Loucy (cell line): ENCODE measurements around the gene GGA1.

Source experiments
- H2AFZ ChIP-seq: fragments of 200-600 bp; sonication (generic); 2 replicates; pipeline ENCODE4 v1.6.0; 2016; ENCODE audit warnings: antibody characterized with exemption, mild to moderate bottlenecking, low read length, moderate library complexity
- H3F3A ChIP-seq: fragments of 200-600 bp; 2 replicates; pipeline ENCODE4 v1.6.0; 2016; ENCODE audit warnings: antibody characterized with exemption, low read depth, mild to moderate bottlenecking
- H3K27me3 ChIP-seq: fragments of 200-600 bp; sonication (generic); 2 replicates; pipeline ENCODE4 v1.6.1; 2014; ENCODE audit warnings: low read length, mild to moderate bottlenecking; ENCODE audit not compliant: insufficient read depth, poor library complexity, severe bottlenecking
- H3K36me3 ChIP-seq: fragments of 200-600 bp; sonication (generic); 2 replicates; pipeline ENCODE4 v1.6.1; 2016; ENCODE audit warnings: low read length; ENCODE audit not compliant: insufficient read depth
- H3K4me1 ChIP-seq: fragments of 200-600 bp; sonication (generic); 2 replicates; pipeline ENCODE4 v1.5.1; 2014; ENCODE audit warnings: low read length, mild to moderate bottlenecking; ENCODE audit not compliant: insufficient read depth, poor library complexity, severe bottlenecking
- H3K4me2 ChIP-seq: fragments of 200-600 bp; sonication (generic); 2 replicates; pipeline ENCODE4 v1.6.0; 2014; ENCODE audit warnings: antibody characterized with exemption, low read length, low read depth, mild to moderate bottlenecking; ENCODE audit not compliant: poor library complexity, severe bottlenecking
- H3K4me3 ChIP-seq: fragments of 200-600 bp; sonication (generic); 2 replicates; pipeline ENCODE4 v1.5.1; 2014; ENCODE audit warnings: low read length, mild to moderate bottlenecking, mixed read lengths; ENCODE audit not compliant: poor library complexity, severe bottlenecking
- H3K79me2 ChIP-seq: fragments of 200-600 bp; sonication (generic); 2 replicates; pipeline ENCODE4 v1.6.1; 2014; ENCODE audit warnings: low read length; ENCODE audit not compliant: insufficient read depth
- H3K9ac ChIP-seq: fragments of 200-600 bp; sonication (generic); 2 replicates; pipeline ENCODE4 v1.6.0; 2014; ENCODE audit warnings: mild to moderate bottlenecking, low read depth, low read length, moderate library complexity; ENCODE audit not compliant: poor library complexity, severe bottlenecking
- H3K9me2 ChIP-seq: fragments of 200-600 bp; sonication (generic); replicated peaks from 2 replicates; pipeline ENCODE4 v1.6.1; 2016; ENCODE audit warnings: low read depth, low read length, mixed read lengths
- H3K9me3 ChIP-seq: fragments of 200-600 bp; sonication (generic); 2 replicates; pipeline ENCODE4 v1.6.1; 2014; ENCODE audit warnings: mild to moderate bottlenecking, antibody characterized with exemption, low read length, low read depth; ENCODE audit not compliant: insufficient read depth
- H4K20me1 ChIP-seq: fragments of 200-600 bp; sonication (generic); 2 replicates; pipeline ENCODE4 v1.6.0; 2014; ENCODE audit warnings: antibody characterized with exemption, low read length, mild to moderate bottlenecking; ENCODE audit not compliant: insufficient read depth, poor library complexity, severe bottlenecking
- EZH2phosphoT487 ChIP-seq: fragments of 200-600 bp; IDR thresholded peaks from 2 replicates; pipeline ENCODE4 v1.6.1; 2018; ENCODE audit warnings: antibody characterized with exemption, mild to moderate bottlenecking, moderate library complexity, borderline replicate concordance
- TF ChIP-seq, protein P1 (sequence below): fragments of 200-600 bp; sonication (generic); conservative IDR thresholded peaks from 2 replicates; pipeline ENCODE4 v1.5.1; 2014; ENCODE audit warnings: mild to moderate bottlenecking, antibody characterized with exemption, low read length

The GGA1 gene

DNA sequence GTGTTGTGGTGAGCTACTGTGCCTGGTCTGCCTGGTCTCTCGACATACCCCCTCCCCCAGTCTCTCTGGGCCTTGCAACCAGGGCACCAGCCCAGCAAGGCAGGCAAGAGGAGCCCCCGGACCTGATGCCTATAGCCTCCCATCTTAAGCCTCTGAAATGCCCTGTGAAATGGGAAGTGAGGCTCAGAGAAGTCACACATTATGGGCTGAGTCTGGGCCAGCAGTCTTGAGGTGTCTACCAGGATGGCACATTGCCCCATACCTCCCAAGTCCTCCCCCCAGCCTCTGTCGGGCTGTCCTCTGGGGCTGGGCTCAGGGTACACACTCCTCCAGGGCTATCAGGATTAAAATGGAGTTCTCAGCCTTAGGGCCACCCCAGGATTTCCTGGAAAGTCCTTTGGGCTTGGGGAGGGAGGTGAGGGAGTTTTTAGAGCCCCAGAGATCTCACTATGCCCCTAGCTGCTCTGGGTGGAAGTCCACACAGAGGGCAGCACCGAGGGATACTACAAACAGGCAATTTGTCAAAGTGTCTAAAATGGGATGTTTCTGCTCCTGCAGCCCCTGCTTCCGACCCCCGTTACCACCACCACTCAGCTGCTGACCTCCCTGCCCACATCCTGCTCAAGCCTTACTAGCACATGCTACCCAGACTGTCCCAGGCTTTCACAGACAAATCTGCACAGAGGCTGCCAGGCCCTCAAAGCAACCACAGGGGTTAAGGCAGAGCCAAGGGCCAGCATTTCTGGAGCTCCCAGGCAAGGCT is 27.7 kb downstream of the GGA1 start:
- H3K9me2 ChIP-seq, result no peaks in the 10 kb centered on the region

DNA sequence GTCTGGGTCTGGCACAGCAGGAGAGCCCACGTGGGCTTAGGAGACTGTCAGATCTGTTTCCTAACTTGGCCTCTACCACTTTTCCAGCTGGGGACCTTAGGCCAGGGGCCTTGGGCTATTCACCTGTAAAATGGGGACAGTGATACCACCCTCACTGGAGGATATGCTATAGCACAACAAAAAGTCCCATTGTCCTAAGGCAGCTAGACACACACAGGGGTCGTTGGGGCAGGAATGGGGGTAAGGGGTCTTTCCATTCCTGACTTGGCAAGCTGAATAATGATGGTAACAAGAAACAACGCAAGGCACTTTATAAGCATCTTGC is 28.3 kb downstream of the GGA1 start:
- Histone ChIP-seq H3K4me3 (peak overlapping the region; percentile 52), H3K9me3 (no peaks in the 10 kb centered on the region), H2AFZ (no peak overlapping the region), H3K36me3 (no peaks in the 10 kb centered on the region), H3K79me2 (peaks cover 30% of the 10 kb centered on the region), H4K20me1 (peaks cover 16% of the 10 kb centered on the region), H3F3A (peaks cover 16% of the 10 kb centered on the region), H3K4me2 (peak overlapping the region; percentile 98), H3K27me3 (no peaks in the 10 kb centered on the region), H3K9me2 (no peaks in the 10 kb centered on the region), H3K9ac (peak overlapping the region; percentile 94), H3K4me1 (peaks cover 83% of the 10 kb centered on the region)
- TF ChIP-seq EZH2phosphoT487, result no peak
- TF ChIP-seq, protein P1, sequence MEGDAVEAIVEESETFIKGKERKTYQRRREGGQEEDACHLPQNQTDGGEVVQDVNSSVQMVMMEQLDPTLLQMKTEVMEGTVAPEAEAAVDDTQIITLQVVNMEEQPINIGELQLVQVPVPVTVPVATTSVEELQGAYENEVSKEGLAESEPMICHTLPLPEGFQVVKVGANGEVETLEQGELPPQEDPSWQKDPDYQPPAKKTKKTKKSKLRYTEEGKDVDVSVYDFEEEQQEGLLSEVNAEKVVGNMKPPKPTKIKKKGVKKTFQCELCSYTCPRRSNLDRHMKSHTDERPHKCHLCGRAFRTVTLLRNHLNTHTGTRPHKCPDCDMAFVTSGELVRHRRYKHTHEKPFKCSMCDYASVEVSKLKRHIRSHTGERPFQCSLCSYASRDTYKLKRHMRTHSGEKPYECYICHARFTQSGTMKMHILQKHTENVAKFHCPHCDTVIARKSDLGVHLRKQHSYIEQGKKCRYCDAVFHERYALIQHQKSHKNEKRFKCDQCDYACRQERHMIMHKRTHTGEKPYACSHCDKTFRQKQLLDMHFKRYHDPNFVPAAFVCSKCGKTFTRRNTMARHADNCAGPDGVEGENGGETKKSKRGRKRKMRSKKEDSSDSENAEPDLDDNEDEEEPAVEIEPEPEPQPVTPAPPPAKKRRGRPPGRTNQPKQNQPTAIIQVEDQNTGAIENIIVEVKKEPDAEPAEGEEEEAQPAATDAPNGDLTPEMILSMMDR, result no peak

More for the DNA sequence above, 27.7 kb downstream of the GGA1 start:
- Histone ChIP-seq H4K20me1 (peaks cover 12% of the 10 kb centered on the region), H3K9ac (peak overlapping the region; percentile 94), H3K4me3 (peak overlapping the region; percentile 52), H3K27me3 (no peaks in the 10 kb centered on the region), H3K4me1 (peaks cover 78% of the 10 kb centered on the region), H3K4me2 (peak overlapping the region; percentile 98), H3K79me2 (peaks cover 24% of the 10 kb centered on the region), H2AFZ (no peak overlapping the region), H3K36me3 (no peaks in the 10 kb centered on the region), H3F3A (peaks cover 16% of the 10 kb centered on the region), H3K9me3 (no peaks in the 10 kb centered on the region)
- TF ChIP-seq EZH2phosphoT487, result no peak
- TF ChIP-seq, protein P1, result peak; percentile 69

DNA sequence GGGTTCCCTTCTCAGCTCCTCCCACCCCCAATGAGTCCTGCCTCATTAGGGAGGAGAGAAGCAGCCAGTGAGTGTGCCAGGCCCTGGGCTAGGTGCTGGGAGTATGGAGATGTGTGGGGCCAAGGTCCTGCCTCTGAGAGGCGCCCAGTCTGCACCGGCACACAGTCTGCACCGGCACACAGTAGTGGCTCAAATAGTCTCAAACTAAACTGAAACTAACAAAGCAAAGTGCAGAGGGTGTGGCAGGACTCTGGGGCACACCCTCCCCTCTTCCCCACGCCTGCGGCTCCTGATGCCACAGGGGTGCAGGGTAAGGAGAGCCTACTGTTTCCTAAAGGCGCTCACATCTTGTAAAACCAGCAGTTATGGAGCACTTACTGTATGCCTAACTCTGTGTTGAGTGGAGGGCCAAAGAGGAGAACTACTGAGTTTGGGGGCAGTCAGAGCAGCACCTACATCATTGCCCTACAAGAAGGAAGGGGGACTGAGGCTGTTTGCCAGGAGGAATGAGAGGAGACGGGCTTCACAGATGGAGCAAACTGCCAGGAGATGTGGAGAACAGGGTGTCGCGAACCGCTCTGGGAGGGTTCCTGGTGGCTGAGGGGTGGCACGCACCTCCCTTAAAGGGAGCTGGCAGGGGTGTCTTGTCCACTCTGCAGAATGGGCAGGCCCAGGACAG is 29.9 kb downstream of the GGA1 start:
- Histone ChIP-seq H3F3A (peaks cover 16% of the 10 kb centered on the region), H2AFZ (no peak overlapping the region), H4K20me1 (peaks cover 19% of the 10 kb centered on the region), H3K4me2 (peak overlapping the region; percentile 98), H3K79me2 (peaks cover 45% of the 10 kb centered on the region), H3K36me3 (no peaks in the 10 kb centered on the region), H3K9me2 (no peaks in the 10 kb centered on the region), H3K4me3 (peak overlapping the region; percentile 89), H3K9ac (peak overlapping the region; percentile 94), H3K9me3 (no peaks in the 10 kb centered on the region), H3K27me3 (no peaks in the 10 kb centered on the region), H3K4me1 (peaks cover 74% of the 10 kb centered on the region)
- TF ChIP-seq EZH2phosphoT487, result no peak
- TF ChIP-seq, protein P1, result no peak
